GM13977 (cell line): ENCODE data around the gene HTR7.
A peak's percentile ranks its signal among the peaks of the same experiment; 100 is the strongest.

Experiments
- DNase-seq: peaks from one replicate; pipeline ENCODE4 v3.0.0; 2012; ENCODE audit warnings: low spot score
- in situ Hi-C: fragments of 300-500 bp; cut with MboI; formaldehyde crosslinking; loops from one replicate; pipeline ENCODE4 v1.12.0; 2022; ENCODE audit warnings: low sequenced_read_pairs, low pct_unique_long_range_greater_than_20kb, mixed read lengths, inconsistent platforms; ENCODE audit not compliant: unreplicated experiment
- TF ChIP-seq, protein P1 (sequence below): IDR thresholded peaks from 2 replicates; pipeline ENCODE4 v1.5.1; 2012; ENCODE audit warnings: mild to moderate bottlenecking, control low read depth; ENCODE audit not compliant: insufficient read depth; ENCODE audit errors: extremely low read depth, missing control alignments

Gene HTR7

GRCh38 chr10:90769946-90770841 lies 87.6 kb downstream of the HTR7 start:
- TF ChIP-seq, protein P1, sequence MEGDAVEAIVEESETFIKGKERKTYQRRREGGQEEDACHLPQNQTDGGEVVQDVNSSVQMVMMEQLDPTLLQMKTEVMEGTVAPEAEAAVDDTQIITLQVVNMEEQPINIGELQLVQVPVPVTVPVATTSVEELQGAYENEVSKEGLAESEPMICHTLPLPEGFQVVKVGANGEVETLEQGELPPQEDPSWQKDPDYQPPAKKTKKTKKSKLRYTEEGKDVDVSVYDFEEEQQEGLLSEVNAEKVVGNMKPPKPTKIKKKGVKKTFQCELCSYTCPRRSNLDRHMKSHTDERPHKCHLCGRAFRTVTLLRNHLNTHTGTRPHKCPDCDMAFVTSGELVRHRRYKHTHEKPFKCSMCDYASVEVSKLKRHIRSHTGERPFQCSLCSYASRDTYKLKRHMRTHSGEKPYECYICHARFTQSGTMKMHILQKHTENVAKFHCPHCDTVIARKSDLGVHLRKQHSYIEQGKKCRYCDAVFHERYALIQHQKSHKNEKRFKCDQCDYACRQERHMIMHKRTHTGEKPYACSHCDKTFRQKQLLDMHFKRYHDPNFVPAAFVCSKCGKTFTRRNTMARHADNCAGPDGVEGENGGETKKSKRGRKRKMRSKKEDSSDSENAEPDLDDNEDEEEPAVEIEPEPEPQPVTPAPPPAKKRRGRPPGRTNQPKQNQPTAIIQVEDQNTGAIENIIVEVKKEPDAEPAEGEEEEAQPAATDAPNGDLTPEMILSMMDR = no peak
- DNase-seq = no peak
- in situ Hi-C loops = no loop called here

DNA sequence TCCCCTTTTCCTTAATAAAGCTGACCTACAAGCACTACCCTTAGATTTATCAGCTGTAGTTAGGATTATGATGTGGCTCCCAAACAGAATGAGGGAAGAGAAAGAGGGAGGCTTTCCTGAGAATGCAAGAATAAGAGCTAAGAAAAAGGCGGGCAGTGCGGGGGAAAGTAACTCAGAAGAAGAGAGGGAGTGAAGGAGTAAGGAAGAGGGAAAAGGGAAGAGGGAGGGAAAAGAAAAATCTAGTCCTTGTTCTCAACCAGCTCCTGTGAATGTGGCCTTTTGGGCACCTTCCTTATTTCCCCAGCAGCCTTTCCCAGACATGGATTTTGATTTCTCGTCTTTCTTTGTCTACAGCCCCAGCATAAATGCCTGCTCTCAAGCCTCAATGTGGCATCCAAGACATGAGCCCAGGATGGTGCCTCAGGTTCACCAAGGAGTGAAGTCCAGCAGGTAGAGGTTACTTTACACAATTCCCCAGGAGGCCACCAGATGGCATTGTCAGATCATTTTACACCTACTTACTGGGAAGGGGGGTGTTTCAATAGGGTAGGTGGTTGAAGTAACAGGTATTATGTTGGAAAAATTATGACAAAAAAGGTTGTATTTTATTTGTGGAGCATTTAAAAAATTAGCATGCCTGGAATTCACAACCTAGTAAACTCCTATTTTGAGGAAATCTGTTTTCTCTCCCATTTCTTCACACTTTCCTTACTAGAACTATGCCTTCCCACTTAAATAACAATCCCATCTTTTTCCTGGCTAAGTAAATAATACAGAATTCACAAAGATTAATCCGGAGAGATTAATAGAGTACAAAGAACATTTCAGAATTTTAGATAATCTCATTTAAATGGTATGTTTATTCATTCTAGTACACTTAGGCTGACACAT lies 106.5 kb downstream of the HTR7 start:
- TF ChIP-seq, protein P1 = peak; percentile 75
- DNase-seq = peak; percentile 44
- in situ Hi-C loops = no loop called here

DNA sequence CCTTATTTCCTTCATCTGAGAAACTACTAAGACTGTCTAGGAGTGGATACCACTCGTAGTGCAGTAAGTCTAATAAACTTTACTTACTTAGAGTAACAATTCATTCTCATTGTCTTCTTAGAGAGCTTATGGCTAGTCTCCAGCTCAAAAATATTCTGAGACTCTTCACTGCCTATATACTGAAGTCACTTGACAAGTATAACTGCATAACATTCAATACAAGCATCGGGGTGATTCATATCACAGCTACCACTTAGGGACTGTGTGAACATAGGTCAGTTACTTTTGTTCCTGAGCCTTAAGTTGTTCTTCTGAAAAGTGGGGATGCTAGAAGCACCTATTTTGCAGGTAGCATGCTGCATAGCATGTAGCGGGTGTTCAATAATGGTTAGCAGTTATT lies 111.0 kb downstream of the HTR7 start:
- TF ChIP-seq, protein P1 = no peak
- in situ Hi-C loops = loop anchor here (25.0 kb wide), 1 partner anchor 115 kb away; the partner anchor contains the start of genes HTR7 and RPP30

GRCh38 chr10:90745565-90745964 lies 112.3 kb downstream of the HTR7 start:
- in situ Hi-C loops = loop anchor here (25.0 kb wide), 1 partner anchor 117 kb away; the partner anchor contains the start of genes HTR7 and RPP30
- DNase-seq = no peak
- TF ChIP-seq, protein P1 = no peak

More for the DNA sequence above, 111.0 kb downstream of the HTR7 start:
- no peak for DNase-seq

DNA sequence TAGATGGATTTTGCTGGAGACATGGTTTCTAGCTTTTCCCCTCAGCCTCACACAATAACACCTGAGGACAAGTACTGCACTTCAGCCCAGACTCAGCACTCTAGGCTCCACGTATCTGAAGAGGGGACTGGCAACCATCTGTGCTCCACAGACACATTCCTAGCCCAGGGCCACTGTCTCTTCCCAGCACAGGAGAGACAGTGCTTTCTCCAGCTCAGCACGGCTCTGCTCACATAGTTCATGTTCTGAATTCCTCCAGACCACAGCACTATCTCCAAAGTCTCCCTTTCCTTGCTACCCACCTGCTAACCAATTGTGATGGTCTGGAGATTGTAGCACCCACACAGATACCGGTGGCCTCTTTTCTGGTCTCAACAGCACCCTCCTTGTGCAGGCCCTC lies 114.5 kb downstream of the HTR7 start:
- TF ChIP-seq, protein P1 = no peak
- DNase-seq = no peak
- in situ Hi-C loops = loop anchor here (25.0 kb wide), 1 partner anchor 119 kb away; the partner anchor contains the start of genes HTR7 and RPP30

DNA sequence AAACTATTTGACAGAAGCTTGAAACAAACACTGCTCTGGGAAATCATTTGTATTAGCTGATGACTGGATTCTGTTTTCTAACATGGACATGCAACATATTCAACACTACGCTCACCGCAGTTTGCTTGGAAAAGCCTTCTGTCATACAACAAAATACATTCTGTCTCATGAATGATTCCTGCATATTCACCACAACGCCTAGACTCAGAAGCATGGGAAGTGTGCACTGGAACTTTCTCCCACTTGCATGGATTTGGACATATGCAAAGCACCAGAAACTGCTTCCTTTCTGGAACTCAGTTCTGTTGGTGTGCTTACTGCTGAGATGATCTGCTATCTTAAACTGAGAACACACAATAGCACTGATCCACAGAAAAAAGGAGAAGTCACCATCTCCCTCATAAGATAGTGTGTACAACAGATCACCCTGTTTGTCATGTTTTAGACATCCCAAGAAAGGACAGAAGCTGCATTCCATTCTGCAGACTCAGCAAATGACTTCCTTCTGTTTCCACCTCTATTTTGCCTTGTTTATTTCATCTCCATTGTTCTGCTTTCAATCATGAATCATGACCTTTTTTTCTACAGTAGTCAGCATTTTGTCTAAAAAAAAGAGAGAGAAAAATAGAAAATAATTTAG lies 115.8 kb downstream of the HTR7 start:
- in situ Hi-C loops = loop anchor here (25.0 kb wide), 1 partner anchor 120 kb away; the partner anchor contains the start of genes HTR7 and RPP30
- TF ChIP-seq, protein P1 = no peak
- no peak for DNase-seq
